HEK293 (cell line): ENCODE results near the gene CLEC4F.

ENCODE experiments used
- CTCF ChIA-PET: fragments of 350-600 bp; formaldehyde crosslinking; extraction: SDS; loops from one replicate; lab custom pipeline; 2021; ENCODE audit warnings: antibody characterized with exemption; lab: Yijun Ruan, JAX
- POLR2A ChIA-PET: fragments of 300-600 bp; formaldehyde crosslinking; extraction: SDS; loops from one replicate; lab custom pipeline; 2020; ENCODE audit warnings: antibody characterized with exemption, inconsistent platforms; lab: Yijun Ruan, JAX
- H3K27ac ChIP-seq: fragments of 200-500 bp; sonication (Bioruptor generic); 2 replicates; pipeline ENCODE4 v1.5.1; 2014; ENCODE audit warnings: low read depth, low read length, control low read depth, inconsistent platforms; ENCODE audit errors: extremely low read depth
- H3K36me3 ChIP-seq, 2 experiments: fragments of 200-500 bp in 1 of 2; sonication (Bioruptor generic) in 1 of 2; 1 replicate in 1 of 2; 2 replicates in 1 of 2; pipeline ENCODE4 v1.5.1; 2014 to 2017; ENCODE audit warnings: inconsistent platforms in 2 of 2, low read length in 2 of 2; ENCODE audit not compliant: control insufficient read depth in 2 of 2, insufficient read depth in 1 of 2
- H3K4me1 ChIP-seq: fragments of 200-500 bp; sonication (Bioruptor generic); 2 replicates; pipeline ENCODE4 v1.5.1; 2014; ENCODE audit warnings: mild to moderate bottlenecking, low read length, inconsistent platforms; ENCODE audit not compliant: control insufficient read depth, insufficient read depth
- H3K4me3 ChIP-seq: 2 replicates; pipeline ENCODE4 v1.5.1; 2011; ENCODE audit warnings: low read depth, mild to moderate bottlenecking, control low read depth, low read length, moderate library complexity
- H3K9me3 ChIP-seq: fragments of 200-500 bp; sonication (Bioruptor generic); 2 replicates; pipeline ENCODE4 v1.5.1; 2014; ENCODE audit warnings: low read depth, low read length, inconsistent platforms; ENCODE audit not compliant: control insufficient read depth, insufficient read depth
- CTCF ChIP-seq: fragments of 450-650 bp; formaldehyde crosslinking; IDR thresholded peaks from 2 replicates; pipeline ENCODE4 v1.5.1; 2016; ENCODE audit warnings: missing biosample characterization, missing genetic modification characterization
- PRDM10 ChIP-seq: fragments of 450-650 bp; formaldehyde crosslinking; IDR thresholded peaks from 2 replicates; pipeline ENCODE4 v1.5.1; 2016; ENCODE audit warnings: missing biosample characterization, missing genetic modification characterization
- SP2 ChIP-seq: fragments of 450-650 bp; formaldehyde crosslinking; IDR thresholded peaks from 2 replicates; pipeline ENCODE4 v1.5.1; 2016; ENCODE audit warnings: missing biosample characterization, missing genetic modification characterization
- ZBTB7A ChIP-seq: fragments of 450-650 bp; formaldehyde crosslinking; IDR thresholded peaks from 2 replicates; pipeline ENCODE4 v1.5.1; 2016; ENCODE audit warnings: low read depth, missing biosample characterization, missing genetic modification characterization
- ZFP41 ChIP-seq: fragments of 450-650 bp; formaldehyde crosslinking; IDR thresholded peaks from 2 replicates; pipeline ENCODE4 v1.5.1; 2016; ENCODE audit warnings: missing biosample characterization, missing genetic modification characterization, borderline replicate concordance
- ZNF114 ChIP-seq: fragments of 450-650 bp; formaldehyde crosslinking; IDR thresholded peaks from 2 replicates; pipeline ENCODE4 v1.5.0; 2017; ENCODE audit warnings: missing biosample characterization, missing genetic modification characterization
- ZNF133 ChIP-seq: fragments of 450-650 bp; formaldehyde crosslinking; IDR thresholded peaks from 2 replicates; pipeline ENCODE4 v1.5.1; 2016; ENCODE audit warnings: missing biosample characterization, missing genetic modification characterization
- ZNF513 ChIP-seq: fragments of 450-650 bp; IDR thresholded peaks from 2 replicates; pipeline ENCODE4 v1.5.1; 2018; ENCODE audit warnings: missing biosample characterization, missing genetic modification characterization
- ZNF518A ChIP-seq: fragments of 450-650 bp; formaldehyde crosslinking; conservative IDR thresholded peaks from 2 replicates; pipeline ENCODE4 v1.5.1; 2016; ENCODE audit warnings: low read depth, missing biosample characterization, missing genetic modification characterization
- ZNF549 ChIP-seq: fragments of 450-650 bp; IDR thresholded peaks from 2 replicates; pipeline ENCODE4 v1.5.1; 2018; ENCODE audit warnings: missing biosample characterization, missing genetic modification characterization, mild to moderate bottlenecking, inconsistent platforms, moderate library complexity
- ZNF571 ChIP-seq: fragments of 450-650 bp; formaldehyde crosslinking; IDR thresholded peaks from 2 replicates; pipeline ENCODE4 v1.5.0; 2017; ENCODE audit warnings: missing biosample characterization, missing genetic modification characterization
- ZNF626 ChIP-seq: fragments of 450-650 bp; sonication (Bioruptor Pico); formaldehyde crosslinking; IDR thresholded peaks from 2 replicates; pipeline ENCODE4 v1.5.1; 2018; ENCODE audit warnings: missing biosample characterization, missing genetic modification characterization, inconsistent platforms

Gene CLEC4F

GRCh38 chr2:70834881-70835280 lies 14.5 kb upstream of the CLEC4F start (continued):
- no peak for TF ChIP-seq PRDM10 (tag by site-specific recombination)
- TF ChIP-seq ZNF513 (tag by site-specific recombination): no peak
- TF ChIP-seq ZNF571 (tag by site-specific recombination): no peak
- no peak for TF ChIP-seq ZFP41 (tag by site-specific recombination)
- TF ChIP-seq CTCF (tag by site-specific recombination): no peak
- TF ChIP-seq ZNF626 (tag by site-specific recombination): no peak
- no peak for TF ChIP-seq ZBTB7A (tag by site-specific recombination)
- TF ChIP-seq SP2 (tag by site-specific recombination): no peak
- no peak for TF ChIP-seq ZNF518A (tag by site-specific recombination)
- TF ChIP-seq ZNF549 (tag by site-specific recombination): no peak

- POLR2A ChIA-PET: no interaction called here
- peaks cover 0 to 10% of the 10 kb centered on the region in 2 experiments; a peak in 1 of 3 replicates for H3K36me3 ChIP-seq
- H3K9me3 ChIP-seq: no peaks in the 10 kb centered on the region
- TF ChIP-seq ZNF114 (tag by site-specific recombination): no peak
- TF ChIP-seq ZNF133 (tag by site-specific recombination): peak; percentile 73
- H3K4me3 ChIP-seq: no peak overlapping the region
- no peak overlapping the region for H3K27ac ChIP-seq
- CTCF ChIA-PET: no interaction called here
- H3K4me1 ChIP-seq: no peaks in the 10 kb centered on the region
These were observed 13.7 kb upstream of the CLEC4F start for GRCh38 chr2:70834106-70834505.
